H1 (cell line): ENCODE results near the gene CALY. TPM values are rescaled to one million over a fixed set of nuclear protein-coding genes. Genes with fewer than 3 reads are reported as not detected.

Source experiments
- CTCF ChIA-PET: fragments of 300-600 bp; sonication (Branson Sonifier 250); formaldehyde crosslinking; loops from one replicate; lab custom pipeline; 2021; ENCODE audit not compliant: partially characterized antibody; lab: Charles Lee
- POLR2A ChIA-PET: fragments of 300-600 bp; sonication (Branson Sonifier 250); formaldehyde crosslinking; loops from one replicate; lab custom pipeline; 2021; ENCODE audit warnings: inconsistent platforms; ENCODE audit not compliant: partially characterized antibody; lab: Charles Lee
- DNase-seq, 2 experiments: peaks; one replicate each; pipeline versions ENCODE4 v3.0.0 to v3.0.0-alpha.2; 2010 to 2022; ENCODE audit warnings: low spot score in 2 of 2, low read depth in 1 of 2, mixed read lengths in 1 of 2
- FAIRE-seq: peaks from 2 replicates; lab custom pipeline; 2011; peaks lifted over from hg19 to GRCh38; lab: Jason Lieb, UNC
- H2AFZ ChIP-seq: 2 replicates; pipeline ENCODE4 v1.8.1; 2012; ENCODE audit warnings: low read length, inconsistent platforms
- H2AK5ac ChIP-seq: 2 replicates; pipeline ENCODE4 v1.6.1; 2013; ENCODE audit warnings: low read depth, low read length
- H2BK120ac ChIP-seq: replicated peaks from 2 replicates; pipeline ENCODE3; 2013; ENCODE audit warnings: low read depth, low read length, inconsistent platforms
- H2BK12ac ChIP-seq: 2 replicates; pipeline ENCODE4 v1.6.1; 2013; ENCODE audit warnings: low read depth, low read length
- H2BK15ac ChIP-seq: 2 replicates; pipeline ENCODE4 v1.6.1; 2013; ENCODE audit warnings: low read length
- H2BK20ac ChIP-seq: 2 replicates; pipeline ENCODE4 v1.6.1; 2013; ENCODE audit warnings: low read length
- H2BK5ac ChIP-seq: 2 replicates; pipeline ENCODE4 v1.6.1; 2013; ENCODE audit warnings: low read depth, low read length
- H3K14ac ChIP-seq: 2 replicates; pipeline ENCODE4 v1.6.1; 2013; ENCODE audit warnings: inconsistent platforms; ENCODE audit not compliant: insufficient read length
- H3K18ac ChIP-seq: 2 replicates; pipeline ENCODE4 v1.6.1; 2013; ENCODE audit warnings: low read length; ENCODE audit errors: extremely low read depth
- H3K23ac ChIP-seq: 2 replicates; pipeline ENCODE4 v1.6.1; 2013; ENCODE audit warnings: inconsistent platforms; ENCODE audit not compliant: insufficient read length
- H3K23me2 ChIP-seq: 2 replicates; pipeline ENCODE4 v1.6.1; 2013; ENCODE audit warnings: low read depth, low read length
- H3K27ac ChIP-seq: 2 replicates; pipeline ENCODE4 v1.6.1; 2011; ENCODE audit warnings: low read depth, low read length, inconsistent platforms
- H3K27me3 ChIP-seq, 4 experiments: replicated peaks in 1 of 4; 1 replicate in 1 of 4; 2 replicates in 3 of 4; pipeline versions ENCODE4 v1.6.1 to v1.8.1; 2011 to 2013; ENCODE audit warnings: low read length in 3 of 4, mild to moderate bottlenecking in 3 of 4, inconsistent platforms in 2 of 4, mixed read lengths in 2 of 4, moderate library complexity in 1 of 4; ENCODE audit not compliant: control insufficient read depth in 3 of 4, insufficient read depth in 3 of 4; ENCODE audit errors: extremely low read depth in 1 of 4
- H3K36me3 ChIP-seq, 4 experiments: 2 replicates each; pipeline versions ENCODE4 v1.6.1 to v1.8.1; 2011 to 2013; ENCODE audit warnings: mild to moderate bottlenecking in 4 of 4, low read length in 3 of 4, moderate library complexity in 2 of 4, control low read depth in 1 of 4, inconsistent platforms in 1 of 4; ENCODE audit not compliant: insufficient read depth in 4 of 4, control insufficient read depth in 2 of 4
- H3K4ac ChIP-seq: replicated peaks from 2 replicates; pipeline ENCODE3; 2013; ENCODE audit warnings: low read length, low read depth, mixed read lengths, inconsistent platforms; ENCODE audit not compliant: insufficient read length
- H3K4me1 ChIP-seq, 4 experiments: replicated peaks in 1 of 4; 1 replicate in 1 of 4; 2 replicates in 3 of 4; pipeline versions ENCODE4 v1.6.1 to v1.8.1; 2011 to 2013; ENCODE audit warnings: low read length in 3 of 4, inconsistent platforms in 2 of 4, mixed read lengths in 1 of 4; ENCODE audit not compliant: insufficient read depth in 4 of 4, control insufficient read depth in 3 of 4
- H3K4me2 ChIP-seq, 2 experiments: 2 replicates each; pipeline versions ENCODE4 v1.6.1 to v1.8.1; 2011 to 2013; ENCODE audit warnings: low read depth in 2 of 2, low read length in 2 of 2, control low read depth in 1 of 2, inconsistent platforms in 1 of 2, mild to moderate bottlenecking in 1 of 2; ENCODE audit not compliant: insufficient read depth in 1 of 2
- H3K4me3 ChIP-seq, 4 experiments: fragments of 200-600, 300-600 bp in 1 of 4; sonication (generic), shearing (Covaris generic), sonication (Bioruptor Twin) in 1 of 4; 2 replicates each; pipeline versions ENCODE4 v1.5.1 to v1.8.1; 2011 to 2016; ENCODE audit warnings: low read length in 4 of 4, low read depth in 3 of 4, control low read depth in 2 of 4, inconsistent platforms in 2 of 4, mild to moderate bottlenecking in 2 of 4, mixed read lengths in 1 of 4, moderate library complexity in 1 of 4; ENCODE audit not compliant: insufficient read depth in 2 of 4; ENCODE audit errors: extremely low read depth in 1 of 4
- H3K56ac ChIP-seq: replicated peaks from 2 replicates; pipeline ENCODE3; 2013; ENCODE audit warnings: low read depth, mild to moderate bottlenecking, mixed read lengths, low read length, inconsistent platforms; ENCODE audit not compliant: insufficient read length
- H3K79me1 ChIP-seq: 2 replicates; pipeline ENCODE4 v1.6.1; 2013; ENCODE audit warnings: low read depth, low read length, control low read depth
- H3K79me2 ChIP-seq, 2 experiments: 2 replicates each; pipeline versions ENCODE4 v1.6.1 to v1.8.1; 2012 to 2013; ENCODE audit warnings: low read length in 2 of 2, mild to moderate bottlenecking in 2 of 2, inconsistent platforms in 1 of 2; ENCODE audit not compliant: insufficient read depth in 2 of 2, control insufficient read depth in 1 of 2
- H3K9ac ChIP-seq, 4 experiments: replicated peaks in 1 of 4; 1 replicate in 1 of 4; 2 replicates in 3 of 4; pipeline versions ENCODE4 v1.6.1 to v1.8.1; 2011 to 2013; ENCODE audit warnings: low read depth in 3 of 4, low read length in 3 of 4, control low read depth in 2 of 4, mild to moderate bottlenecking in 2 of 4, moderate library complexity in 2 of 4, inconsistent platforms in 1 of 4; ENCODE audit errors: extremely low read depth in 1 of 4
- H3K9me3 ChIP-seq, 2 experiments: 2 replicates each; pipeline versions ENCODE4 v1.6.1 to v1.8.1; 2012 to 2013; ENCODE audit warnings: mild to moderate bottlenecking in 2 of 2, moderate library complexity in 2 of 2, control low read depth in 1 of 2, inconsistent platforms in 1 of 2, low read depth in 1 of 2, low read length in 1 of 2, mixed read lengths in 1 of 2; ENCODE audit not compliant: insufficient read depth in 2 of 2
- H4K20me1 ChIP-seq, 2 experiments: replicated peaks in 1 of 2; 2 replicates each; pipeline versions ENCODE3 to v1.8.1; 2011 to 2013; ENCODE audit warnings: inconsistent platforms in 2 of 2, low read length in 2 of 2, mild to moderate bottlenecking in 1 of 2; ENCODE audit not compliant: insufficient read depth in 2 of 2, control insufficient read depth in 1 of 2
- H4K5ac ChIP-seq: 2 replicates; pipeline ENCODE4 v1.6.1; 2013; ENCODE audit warnings: low read length, low read depth, mixed read lengths, inconsistent platforms; ENCODE audit not compliant: insufficient read length
- H4K8ac ChIP-seq: 2 replicates; pipeline ENCODE4 v1.8.0; 2013; ENCODE audit warnings: mild to moderate bottlenecking, moderate library complexity, low read length, inconsistent platforms; ENCODE audit not compliant: insufficient read depth; ENCODE audit errors: extremely low read depth
- H4K91ac ChIP-seq: replicated peaks from 2 replicates; pipeline ENCODE3; 2013; ENCODE audit warnings: low read length, mixed read lengths, inconsistent platforms; ENCODE audit not compliant: insufficient read length
- HDAC2 ChIP-seq, 2 experiments: fragments of 300-600 bp in 1 of 2; sonication (generic) in 1 of 2; IDR thresholded peaks; 2 replicates each; pipeline ENCODE4 v1.6.1; 2011 to 2012; ENCODE audit warnings: low read depth in 2 of 2, low read length in 2 of 2, mild to moderate bottlenecking in 2 of 2, moderate library complexity in 2 of 2, borderline replicate concordance in 1 of 2, inconsistent platforms in 1 of 2
- JUND ChIP-seq: IDR thresholded peaks from 2 replicates; pipeline ENCODE4 v1.6.1; 2011; ENCODE audit warnings: mild to moderate bottlenecking, improper control_type of control experiment, low read length
- RFX5 ChIP-seq: IDR thresholded peaks from 2 replicates; pipeline ENCODE4 v1.6.1; 2011; ENCODE audit warnings: low read depth, low read length, improper control_type of control experiment, borderline replicate concordance
- WGBS, 2 experiments: shearing (Covaris generic) in 1 of 2; methylation state at CpG; one replicate each; pipeline versions ENCODE4 v1.1.6 to v1.1.7; 2013 to 2015; ENCODE audit warnings: low lambda C conversion rate in 2 of 2, mixed read lengths in 2 of 2, inconsistent platforms in 1 of 2, low coverage in 1 of 2, missing lambda C conversion rate in 1 of 2; ENCODE audit not compliant: insufficient replicate concordance in 2 of 2, insufficient coverage in 1 of 2, insufficient read length in 1 of 2; ENCODE audit errors: extremely low coverage in 1 of 2, missing lambda C conversion rate in 1 of 2; 5-methylcytosine and 5-hydroxymethylcytosine counted together
- polyA plus RNA-seq, 7 experiments: library from polyadenylated mRNA; depleted of rRNA in 3 of 7; stranded (reverse) in 5 of 7; unstranded in 2 of 7; fragments of >200 nt in 5 of 7; fragments of 200-250 nt in 2 of 7; gene quantifications; 1 replicate in 5 of 7; 2 replicates in 1 of 7; 4 replicates in 1 of 7; pipeline versions ENCODE4 v1.2.1 to v1.2.3, GENCODE V29; 2011 to 2013; ENCODE audit warnings: missing spikeins in 2 of 7, mixed read lengths in 2 of 7
- total RNA-seq: library from RNA; stranded (reverse); fragmentation: NEBNext Ultra II Directional; extraction: Animal tissue kit (Norgen Biotek cat#: 25700); gene quantifications from 2 replicates; pipeline ENCODE4 v1.2.1, GENCODE V29; 2021
- TF ChIP-seq, protein P1 (sequence below): IDR thresholded peaks from 2 replicates; pipeline ENCODE4 v1.6.1; 2012; ENCODE audit warnings: low read length, inconsistent platforms

The CALY gene
- total and polyA plus RNA-seq, 2 of the 8 experiments (the other 6 are each of a cell fraction or from before 2014, with no cell fraction given) = 1.3 to 1.5 TPM

DNA sequence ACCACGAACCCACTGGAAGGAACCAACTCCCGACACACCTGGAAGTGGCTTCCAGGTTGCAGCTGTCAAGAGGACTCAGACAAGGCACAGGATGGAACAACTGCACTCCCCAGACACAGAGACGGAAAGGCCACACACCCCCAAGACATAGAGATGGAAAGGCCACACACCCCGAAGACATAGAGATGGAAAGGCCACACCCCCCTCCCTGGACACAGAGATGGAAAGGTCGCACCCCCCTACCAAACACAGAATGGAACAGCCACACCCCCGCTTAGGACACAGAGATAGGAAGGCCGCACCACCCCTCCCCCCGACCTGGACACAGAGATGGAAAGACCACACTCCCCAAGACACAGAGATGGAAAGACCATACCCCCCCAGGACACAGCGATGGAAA, 20.4 kb downstream of the CALY start:
- H3K27me3 ChIP-seq = peaks cover 0 to 8% (median 4%) of the 10 kb centered on the region in 4 experiments; a peak in 5 of 7 replicates
- no peak overlapping the region for H3K27ac ChIP-seq
- TF ChIP-seq, protein P1, sequence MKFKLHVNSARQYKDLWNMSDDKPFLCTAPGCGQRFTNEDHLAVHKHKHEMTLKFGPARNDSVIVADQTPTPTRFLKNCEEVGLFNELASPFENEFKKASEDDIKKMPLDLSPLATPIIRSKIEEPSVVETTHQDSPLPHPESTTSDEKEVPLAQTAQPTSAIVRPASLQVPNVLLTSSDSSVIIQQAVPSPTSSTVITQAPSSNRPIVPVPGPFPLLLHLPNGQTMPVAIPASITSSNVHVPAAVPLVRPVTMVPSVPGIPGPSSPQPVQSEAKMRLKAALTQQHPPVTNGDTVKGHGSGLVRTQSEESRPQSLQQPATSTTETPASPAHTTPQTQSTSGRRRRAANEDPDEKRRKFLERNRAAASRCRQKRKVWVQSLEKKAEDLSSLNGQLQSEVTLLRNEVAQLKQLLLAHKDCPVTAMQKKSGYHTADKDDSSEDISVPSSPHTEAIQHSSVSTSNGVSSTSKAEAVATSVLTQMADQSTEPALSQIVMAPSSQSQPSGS = no peak
- no peak for TF ChIP-seq RFX5
- TF ChIP-seq HDAC2 (IDR thresholded peaks at IDR 0.05; ENCODE audit: borderline replicate concordance in 1 of 2, low read depth in 2 of 2, low read length in 2 of 2) = no peak
- TF ChIP-seq JUND = peak; percentile 30; the same call in 1 of the 2 replicates
- 89% methylated on average over 8 of the region's 9 CpGs; no CpG with 5 or more reads in 1 of the 2 experiments for WGBS, 2 experiments
- no peaks in the 10 kb centered on the region for H3K79me1 ChIP-seq
- FAIRE-seq = no peak
- H3K4me1 ChIP-seq = no peaks in the 10 kb centered on the region; a peak in 1 of 7 replicates
- H2BK20ac ChIP-seq = no peak overlapping the region
- H3K18ac ChIP-seq = no peak overlapping the region
- H2BK120ac ChIP-seq = no peak overlapping the region
- ChIA-PET CTCF (interaction anchor here (0.8 to 3.5 kb wide), 3 partner anchors 12 to 31 kb away, joined by 3 to 23 read pairs (median 6); partner anchors contain the start of gene PRAP1), POLR2A (interaction anchor here (1.1 kb wide), 1 partner anchor 8 kb away, joined by 5 read pairs; no protein-coding TSS in a partner anchor)
- no peak overlapping the region for H3K4me2 ChIP-seq
- peaks cover 0 to 3% of the 10 kb centered on the region in 2 experiments for H4K20me1 ChIP-seq
- H2AFZ ChIP-seq = no peak overlapping the region
- no peak overlapping the region for H3K9ac ChIP-seq
- H3K79me2 ChIP-seq = no peaks in the 10 kb centered on the region
- H2BK12ac ChIP-seq = no peak overlapping the region
- no peak overlapping the region for H2AK5ac ChIP-seq
- H3K9me3 ChIP-seq = peaks cover 0 to 2% of the 10 kb centered on the region in 2 experiments; a peak in 1 of 4 replicates
- H2BK15ac ChIP-seq = 0 out of 2 replicates have a peak overlapping the region, but pooled peaks have one; percentile 29
- H3K4me3 ChIP-seq = no peak overlapping the region
- H3K14ac ChIP-seq = no peak overlapping the region
- no peak overlapping the region for H4K91ac ChIP-seq
- H3K36me3 ChIP-seq = peaks cover 0 to 9% (median under 1%) of the 10 kb centered on the region in 4 experiments; a peak in 4 of 8 replicates
- H4K8ac ChIP-seq = no peak overlapping the region; the same call in 1 of the 2 replicates
- DNase-seq = no peak
- H2BK5ac ChIP-seq = no peak overlapping the region
- H3K23ac ChIP-seq = no peak overlapping the region
- H3K4ac ChIP-seq = no peak overlapping the region
- H4K5ac ChIP-seq = no peak overlapping the region
- H3K23me2 ChIP-seq = peaks cover 2% of the 10 kb centered on the region; the same call in 1 of the 2 replicates
- no peak overlapping the region for H3K56ac ChIP-seq
